HCT116 (cell line): ENCODE results near the gene TLK1. TPM values are rescaled to one million over a fixed set of nuclear protein-coding genes. Genes with fewer than 3 reads are reported as not detected.

ENCODE experiments used
- ATAC-seq: fragments of 200-7000 bp; cut with Tn5 transposase; 2 replicates; pipeline ENCODE4 v1.9.1; 2020; ENCODE audit warnings: mild to moderate bottlenecking, moderate library complexity
- BruUV-seq: library from RNA; stranded (reverse); fragments of 400-500 nt; replicated peaks from 2 replicates; lab custom pipeline; 2021; lab: Mats Ljungman, UMichigan
- CTCF ChIA-PET: fragments of 300-600 bp; sonication (Branson Sonifier 250); formaldehyde crosslinking; loops from one replicate; lab custom pipeline; 2021; ENCODE audit warnings: antibody characterized with exemption; lab: Charles Lee
- POLR2A ChIA-PET: fragments of 300-600, 350-600 bp; sonication (Branson Sonifier 250); formaldehyde crosslinking; loops from one replicate; lab custom pipeline; 2021; ENCODE audit warnings: antibody characterized with exemption; lab: Charles Lee
- RAD21 ChIA-PET, 2 experiments: fragments of 300-600 bp; sonication (Branson Sonifier 250); formaldehyde crosslinking; loops; one replicate each; lab custom pipeline; 2023; ENCODE audit warnings: low total read pairs in 2 of 2; ENCODE audit not compliant: uncharacterized antibody in 2 of 2, unreplicated experiment in 2 of 2, low non-redundant PET in 1 of 2; lab: Charles Lee
- DNase-seq: peaks from one replicate; pipeline ENCODE4 v3.0.0-alpha.2; 2010; ENCODE audit warnings: low read depth, low spot score
- H2AFZ ChIP-seq: fragments of 200-600 bp; shearing (Covaris generic), sonication (generic); 2 replicates; pipeline ENCODE4 v1.6.1; 2017; ENCODE audit warnings: low read depth, mixed run types, mixed read lengths, antibody characterized with exemption, low read length; ENCODE audit not compliant: poor library complexity, severe bottlenecking
- H3K27ac ChIP-seq: 2 replicates; pipeline ENCODE4 v1.5.1; 2012; ENCODE audit warnings: low read depth, low read length
- H3K27me3 ChIP-seq: fragments of 200-600 bp; sonication (generic); 2 replicates; pipeline ENCODE4 v1.6.1; 2016; ENCODE audit warnings: mixed run types, low read length, mixed read lengths; ENCODE audit not compliant: insufficient read depth
- H3K36me3 ChIP-seq, 2 experiments: fragments of 200-500 bp in 1 of 2; fragments of 200-600 bp in 1 of 2; sonication (Bioruptor generic) in 1 of 2; sonication (generic) in 1 of 2; 2 replicates each; pipeline versions ENCODE4 v1.5.1 to v1.6.1; 2014 to 2016; ENCODE audit warnings: low read length in 2 of 2, inconsistent platforms in 1 of 2, mixed read lengths in 1 of 2, mixed run types in 1 of 2; ENCODE audit not compliant: insufficient read depth in 2 of 2, control insufficient read depth in 1 of 2
- H3K4me1 ChIP-seq, 2 experiments: fragments of 200-600 bp in 1 of 2; sonication (generic) in 1 of 2; 2 replicates each; pipeline versions ENCODE4 v1.5.1 to v1.6.1; 2012 to 2017; ENCODE audit warnings: low read length in 2 of 2, inconsistent platforms in 1 of 2, mild to moderate bottlenecking in 1 of 2, mixed read lengths in 1 of 2, mixed run types in 1 of 2, moderate library complexity in 1 of 2; ENCODE audit not compliant: insufficient read depth in 2 of 2, control insufficient read depth in 1 of 2
- H3K4me2 ChIP-seq: fragments of 200-600 bp; sonication (generic); 2 replicates; pipeline ENCODE4 v1.6.1; 2017; ENCODE audit warnings: mixed run types, low read length, mixed read lengths
- H3K4me3 ChIP-seq, 2 experiments: fragments of 200-600 bp in 1 of 2; sonication (generic) in 1 of 2; replicated peaks in 1 of 2; 2 replicates each; pipeline ENCODE4 v1.5.1; 2011 to 2016; ENCODE audit warnings: low read length in 2 of 2, control low read depth in 1 of 2, low read depth in 1 of 2, mild to moderate bottlenecking in 1 of 2, mixed read lengths in 1 of 2, mixed run types in 1 of 2
- H3K79me2 ChIP-seq: fragments of 200-600 bp; sonication (generic); 2 replicates; pipeline ENCODE4 v1.6.1; 2017; ENCODE audit warnings: mild to moderate bottlenecking, mixed run types, low read length, moderate library complexity, mixed read lengths; ENCODE audit not compliant: insufficient read depth
- H3K9ac ChIP-seq: fragments of 200-600 bp; sonication (generic); 2 replicates; pipeline ENCODE4 v1.6.1; 2016; ENCODE audit warnings: low read length, mixed read lengths
- H3K9me2 ChIP-seq: fragments of 200-600 bp; sonication (generic), shearing (Covaris generic); 2 replicates; pipeline ENCODE4 v1.6.1; 2017; ENCODE audit warnings: mixed run types, mild to moderate bottlenecking, moderate library complexity; ENCODE audit not compliant: insufficient read depth
- H3K9me3 ChIP-seq, 2 experiments: fragments of 200-500 bp in 1 of 2; fragments of 200-600 bp in 1 of 2; sonication (Bioruptor generic) in 1 of 2; sonication (generic) in 1 of 2; 2 replicates each; pipeline ENCODE4 v1.6.1; 2014 to 2017; ENCODE audit warnings: low read length in 2 of 2, mixed read lengths in 2 of 2, inconsistent platforms in 1 of 2, low read depth in 1 of 2, mild to moderate bottlenecking in 1 of 2, mixed run types in 1 of 2, moderate library complexity in 1 of 2; ENCODE audit not compliant: control insufficient read depth in 1 of 2, insufficient read depth in 1 of 2
- H4K20me1 ChIP-seq: fragments of 200-600 bp; sonication (generic), shearing (Covaris generic); 2 replicates; pipeline ENCODE4 v1.6.1; 2017; ENCODE audit warnings: mixed run types, mild to moderate bottlenecking, moderate library complexity; ENCODE audit not compliant: insufficient read depth
- CBX3 ChIP-seq: IDR thresholded peaks from 2 replicates; pipeline ENCODE4 v1.6.1; 2012; ENCODE audit warnings: low read depth
- CEBPB ChIP-seq: IDR thresholded peaks from 2 replicates; pipeline ENCODE4 v1.6.1; 2012; ENCODE audit warnings: low read depth
- EGR1 ChIP-seq: IDR thresholded peaks from 2 replicates; pipeline ENCODE4 v1.6.1; 2012; ENCODE audit warnings: low read depth
- EZH2 ChIP-seq: fragments of 200-600 bp; sonication (generic); IDR thresholded peaks from 2 replicates; pipeline ENCODE4 v1.6.1; 2017; ENCODE audit warnings: antibody characterized with exemption, mixed run types
- EZH2phosphoT487 ChIP-seq: fragments of 200-600 bp; IDR thresholded peaks from 2 replicates; pipeline ENCODE4 v1.6.1; 2018; ENCODE audit warnings: antibody characterized with exemption, borderline replicate concordance
- JUND ChIP-seq: IDR thresholded peaks from 2 replicates; pipeline ENCODE4 v1.6.1; 2012
- POLR2AphosphoS5 ChIP-seq: IDR thresholded peaks from 2 replicates; pipeline ENCODE4 v1.6.1; 2011; ENCODE audit warnings: mild to moderate bottlenecking, low read depth, low read length, moderate library complexity
- SIN3A ChIP-seq: IDR thresholded peaks from 2 replicates; pipeline ENCODE4 v1.6.1; 2012; ENCODE audit warnings: low read depth
- SP1 ChIP-seq: IDR thresholded peaks from 2 replicates; pipeline ENCODE4 v1.6.1; 2012; ENCODE audit warnings: low read depth
- SRF ChIP-seq: IDR thresholded peaks from 2 replicates; pipeline ENCODE4 v1.6.1; 2012; ENCODE audit warnings: low read depth
- YY1 ChIP-seq: IDR thresholded peaks from 2 replicates; pipeline ENCODE4 v1.6.1; 2011; ENCODE audit warnings: low read length, low read depth, moderate library complexity, mild to moderate bottlenecking; ENCODE audit not compliant: insufficient replicate concordance; ENCODE audit errors: extremely low read depth
- ZFX ChIP-seq: fragments of 450-650 bp; IDR thresholded peaks from 2 replicates; pipeline ENCODE4 v1.6.1; 2017
- intact Hi-C: fragments of 100-400 bp; cut with micrococcal nuclease; formaldehyde crosslinking; loops from 2 replicates; pipeline ENCODE4 v1.10.0; 2022
- total RNA-seq: library from RNA; stranded (reverse); gene quantifications from one replicate; pipeline ENCODE4 v1.2.1, GENCODE V29; 2021; ENCODE audit not compliant: unreplicated experiment
- TF ChIP-seq, protein P1 (sequence below): IDR thresholded peaks from 2 replicates; pipeline ENCODE4 v1.6.1; 2012; ENCODE audit warnings: low read depth
- TF ChIP-seq, protein P2 (sequence below), 3 experiments: fragments of 200-600 bp in 1 of 3; sonication (generic) in 1 of 3; IDR thresholded peaks in 2 of 3; conservative IDR thresholded peaks in 1 of 3; 2 replicates each; pipeline ENCODE4 v1.5.1; 2012 to 2017; ENCODE audit warnings: low read depth in 2 of 3, low read length in 2 of 3, antibody characterized with exemption in 1 of 3, borderline replicate concordance in 1 of 3, control low read depth in 1 of 3, mild to moderate bottlenecking in 1 of 3, mixed read lengths in 1 of 3, mixed run types in 1 of 3, moderate library complexity in 1 of 3; ENCODE audit not compliant: insufficient read depth in 1 of 3

TLK1 gene
- total RNA-seq, 1 experiment from 2014 or later = 57.7 TPM

- TF ChIP-seq, protein P1, sequence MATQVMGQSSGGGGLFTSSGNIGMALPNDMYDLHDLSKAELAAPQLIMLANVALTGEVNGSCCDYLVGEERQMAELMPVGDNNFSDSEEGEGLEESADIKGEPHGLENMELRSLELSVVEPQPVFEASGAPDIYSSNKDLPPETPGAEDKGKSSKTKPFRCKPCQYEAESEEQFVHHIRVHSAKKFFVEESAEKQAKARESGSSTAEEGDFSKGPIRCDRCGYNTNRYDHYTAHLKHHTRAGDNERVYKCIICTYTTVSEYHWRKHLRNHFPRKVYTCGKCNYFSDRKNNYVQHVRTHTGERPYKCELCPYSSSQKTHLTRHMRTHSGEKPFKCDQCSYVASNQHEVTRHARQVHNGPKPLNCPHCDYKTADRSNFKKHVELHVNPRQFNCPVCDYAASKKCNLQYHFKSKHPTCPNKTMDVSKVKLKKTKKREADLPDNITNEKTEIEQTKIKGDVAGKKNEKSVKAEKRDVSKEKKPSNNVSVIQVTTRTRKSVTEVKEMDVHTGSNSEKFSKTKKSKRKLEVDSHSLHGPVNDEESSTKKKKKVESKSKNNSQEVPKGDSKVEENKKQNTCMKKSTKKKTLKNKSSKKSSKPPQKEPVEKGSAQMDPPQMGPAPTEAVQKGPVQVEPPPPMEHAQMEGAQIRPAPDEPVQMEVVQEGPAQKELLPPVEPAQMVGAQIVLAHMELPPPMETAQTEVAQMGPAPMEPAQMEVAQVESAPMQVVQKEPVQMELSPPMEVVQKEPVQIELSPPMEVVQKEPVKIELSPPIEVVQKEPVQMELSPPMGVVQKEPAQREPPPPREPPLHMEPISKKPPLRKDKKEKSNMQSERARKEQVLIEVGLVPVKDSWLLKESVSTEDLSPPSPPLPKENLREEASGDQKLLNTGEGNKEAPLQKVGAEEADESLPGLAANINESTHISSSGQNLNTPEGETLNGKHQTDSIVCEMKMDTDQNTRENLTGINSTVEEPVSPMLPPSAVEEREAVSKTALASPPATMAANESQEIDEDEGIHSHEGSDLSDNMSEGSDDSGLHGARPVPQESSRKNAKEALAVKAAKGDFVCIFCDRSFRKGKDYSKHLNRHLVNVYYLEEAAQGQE = no peak
- TF ChIP-seq SRF (no peak), SIN3A (no peak), POLR2AphosphoS5 (no peak), EGR1 (no peak)
Observed at GRCh38 chr2:171171808-171172207, 11.1 kb upstream of the TLK1 start (continued).

DNA sequence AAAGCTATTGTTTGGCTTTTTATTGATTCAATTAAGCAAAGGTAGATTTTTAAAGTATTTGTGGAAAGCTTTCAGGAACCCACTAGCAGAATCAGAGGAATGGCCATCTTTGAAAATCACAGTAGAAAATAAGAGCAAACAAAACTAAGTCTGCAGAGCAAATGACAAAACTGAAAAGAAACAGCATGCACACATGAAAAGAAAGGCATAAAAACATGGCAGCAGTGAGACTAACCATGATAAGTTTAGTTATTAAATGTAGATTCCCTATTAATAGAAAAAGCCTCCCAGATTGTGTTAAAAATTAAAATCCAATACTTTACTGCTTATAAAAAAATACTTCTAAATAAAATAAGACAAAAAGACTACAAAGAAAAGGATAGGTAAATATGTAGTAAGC is 9.1 kb upstream of the TLK1 start:
- no peak overlapping the region for H3K9ac ChIP-seq
- DNase-seq (no peak), ATAC-seq (no peak)
- H3K9me3 ChIP-seq = no peaks in the 10 kb centered on the region
- intact Hi-C loops = no loop called here
- H3K27me3 ChIP-seq = no peaks in the 10 kb centered on the region
- no peaks in the 10 kb centered on the region for H3K4me1 ChIP-seq
- CTCF ChIA-PET = no interaction called here
- H3K36me3 ChIP-seq = no peaks in the 10 kb centered on the region
- no peaks in the 10 kb centered on the region for H3K9me2 ChIP-seq
- H3K4me2 ChIP-seq = no peak overlapping the region
- H3K27ac ChIP-seq = no peak overlapping the region
- no peaks in the 10 kb centered on the region for H3K79me2 ChIP-seq
- POLR2A ChIA-PET = no interaction called here
- H4K20me1 ChIP-seq = no peaks in the 10 kb centered on the region
- H2AFZ ChIP-seq = no peak overlapping the region
- TF ChIP-seq, protein P2, sequence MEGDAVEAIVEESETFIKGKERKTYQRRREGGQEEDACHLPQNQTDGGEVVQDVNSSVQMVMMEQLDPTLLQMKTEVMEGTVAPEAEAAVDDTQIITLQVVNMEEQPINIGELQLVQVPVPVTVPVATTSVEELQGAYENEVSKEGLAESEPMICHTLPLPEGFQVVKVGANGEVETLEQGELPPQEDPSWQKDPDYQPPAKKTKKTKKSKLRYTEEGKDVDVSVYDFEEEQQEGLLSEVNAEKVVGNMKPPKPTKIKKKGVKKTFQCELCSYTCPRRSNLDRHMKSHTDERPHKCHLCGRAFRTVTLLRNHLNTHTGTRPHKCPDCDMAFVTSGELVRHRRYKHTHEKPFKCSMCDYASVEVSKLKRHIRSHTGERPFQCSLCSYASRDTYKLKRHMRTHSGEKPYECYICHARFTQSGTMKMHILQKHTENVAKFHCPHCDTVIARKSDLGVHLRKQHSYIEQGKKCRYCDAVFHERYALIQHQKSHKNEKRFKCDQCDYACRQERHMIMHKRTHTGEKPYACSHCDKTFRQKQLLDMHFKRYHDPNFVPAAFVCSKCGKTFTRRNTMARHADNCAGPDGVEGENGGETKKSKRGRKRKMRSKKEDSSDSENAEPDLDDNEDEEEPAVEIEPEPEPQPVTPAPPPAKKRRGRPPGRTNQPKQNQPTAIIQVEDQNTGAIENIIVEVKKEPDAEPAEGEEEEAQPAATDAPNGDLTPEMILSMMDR (IDR thresholded peaks at IDR 0.05 in 2 of 3, conservative IDR thresholded peaks at IDR 0.05 in 1 of 3; ENCODE audit: borderline replicate concordance in 1 of 3, insufficient read depth in 1 of 3, low read depth in 2 of 3, low read length in 2 of 3) = no peak
- no peak for TF ChIP-seq EZH2phosphoT487
- no peak for TF ChIP-seq YY1
- no peak for TF ChIP-seq JUND
- TF ChIP-seq EGR1 = no peak
- no peak for TF ChIP-seq EZH2
- TF ChIP-seq SP1 = no peak
- no peak for TF ChIP-seq CBX3
- no peak for TF ChIP-seq CEBPB
- TF ChIP-seq ZFX = no peak
- no peak for TF ChIP-seq POLR2AphosphoS5
- H3K4me3 ChIP-seq = no peak overlapping the region
- BruUV-seq = no TSS peak
- RAD21 ChIA-PET = no interaction called here
